BLaER1 treated with 17β-estradiol and CSF1 and Interleukin-3, amounts not matched to agents 10 nM and 100 nM (cell line): ENCODE results near the gene DIP2C.
A peak's percentile ranks its signal among the peaks of the same experiment; 100 is the strongest.

Source experiments
- H3K27ac ChIP-seq, 11 experiments: shearing (Covaris generic); formaldehyde crosslinking; 2 replicates each; pipeline ENCODE4 v1.8.1; 2022
- H3K27me3 ChIP-seq, 11 experiments: shearing (Covaris generic); formaldehyde crosslinking; 2 replicates each; pipeline ENCODE4 v1.8.1; 2022
- H3K36me3 ChIP-seq, 11 experiments: shearing (Covaris generic); formaldehyde crosslinking; 2 replicates each; pipeline ENCODE4 v1.8.1; 2022
- H3K4me1 ChIP-seq, 10 experiments: shearing (Covaris generic); formaldehyde crosslinking; 2 replicates each; pipeline ENCODE4 v1.8.1; 2022
- H3K4me2 ChIP-seq, 11 experiments: shearing (Covaris generic); formaldehyde crosslinking; 2 replicates each; pipeline ENCODE4 v1.8.1; 2022
- H3K4me3 ChIP-seq, 10 experiments: shearing (Covaris generic); formaldehyde crosslinking; 2 replicates each; pipeline ENCODE4 v1.8.1; 2022
- H3K9ac ChIP-seq, 11 experiments: shearing (Covaris generic); formaldehyde crosslinking; 2 replicates each; pipeline ENCODE4 v1.8.1; 2022
- H3K9me3 ChIP-seq, 11 experiments: shearing (Covaris generic); formaldehyde crosslinking; replicated peaks in 1 of 11; 2 replicates each; pipeline ENCODE4 v1.8.1; 2022
- H4K20me1 ChIP-seq, 11 experiments: shearing (Covaris generic); formaldehyde crosslinking; 2 replicates each; pipeline ENCODE4 v1.8.1; 2022
- Cebpa-rat ChIP-seq, 11 experiments: shearing (Covaris generic); IDR thresholded peaks; 2 replicates each; pipeline ENCODE4 v1.8.1; 2022

DIP2C gene

GRCh38 chr10:624605-625332 lies 64.7 kb downstream of the DIP2C start:
- TF ChIP-seq Cebpa-rat (IDR thresholded peaks at IDR 0.05), result no peak
- H3K4me2 ChIP-seq, result peak overlapping the region; percentile 62 to 94 (median 79)
- H3K9ac ChIP-seq, result peak overlapping the region in 10 of 11 experiments; percentile 12 to 46 (median 29); a peak in 9 of 22 replicates
- H4K20me1 ChIP-seq, result peaks cover 33 to 98% (median 93%) of the 10 kb centered on the region in 11 experiments; a peak in 21 of 22 replicates
- peaks cover 0 to 97% (median 16%) of the 10 kb centered on the region in 11 experiments; a peak in 14 of 22 replicates for H3K27me3 ChIP-seq
- H3K4me1 ChIP-seq, result peaks cover 60 to 93% (median 75%) of the 10 kb centered on the region in 10 experiments
- H3K36me3 ChIP-seq, result no peaks in the 10 kb centered on the region
- peak overlapping the region in 9 of 11 experiments; percentile 31 to 70 (median 48); a peak in 13 of 22 replicates for H3K27ac ChIP-seq
- H3K9me3 ChIP-seq, result no peaks in the 10 kb centered on the region
- H3K4me3 ChIP-seq, result no peak overlapping the region

DNA sequence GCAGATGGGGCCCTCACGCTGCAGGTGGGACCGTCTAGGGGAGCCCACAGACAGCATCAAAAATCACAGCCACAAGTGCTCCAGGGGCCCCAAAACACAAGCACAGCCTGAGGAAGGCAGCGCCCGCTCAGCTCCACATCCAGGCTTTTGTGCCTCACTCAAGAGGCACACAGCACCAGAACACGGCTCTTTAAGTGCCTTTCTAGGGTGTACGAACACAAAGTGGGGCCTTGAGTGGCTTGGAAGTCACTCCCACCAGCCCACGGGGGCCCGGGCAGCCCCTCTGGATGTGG lies 65.2 kb downstream of the DIP2C start:
- H3K27ac ChIP-seq, result peak overlapping the region in 2 of 11 experiments; percentile 22 to 62; a peak in 3 of 22 replicates
- no peaks in the 10 kb centered on the region for H3K9me3 ChIP-seq
- no peaks in the 10 kb centered on the region for H3K36me3 ChIP-seq
- no peak for TF ChIP-seq Cebpa-rat (IDR thresholded peaks at IDR 0.05)
- H3K9ac ChIP-seq, result peak overlapping the region in 2 of 11 experiments; percentile 13 to 21; a peak in 3 of 22 replicates
- peaks cover 0 to 97% (median 16%) of the 10 kb centered on the region in 11 experiments; a peak in 14 of 22 replicates for H3K27me3 ChIP-seq
- peak overlapping the region; percentile 62 to 94 (median 79) for H3K4me2 ChIP-seq
- peaks cover 37 to 98% (median 93%) of the 10 kb centered on the region in 11 experiments; a peak in 21 of 22 replicates for H4K20me1 ChIP-seq
- no peak overlapping the region for H3K4me3 ChIP-seq
- H3K4me1 ChIP-seq, result peaks cover 58 to 92% (median 74%) of the 10 kb centered on the region in 10 experiments

GRCh38 chr10:623477-624311 lies 65.8 kb downstream of the DIP2C start:
- TF ChIP-seq Cebpa-rat (IDR thresholded peaks at IDR 0.05), result no peak
- H4K20me1 ChIP-seq, result peaks cover 41 to 98% (median 93%) of the 10 kb centered on the region in 11 experiments; a peak in 21 of 22 replicates
- peaks cover 52 to 86% (median 68%) of the 10 kb centered on the region in 10 experiments for H3K4me1 ChIP-seq
- H3K27ac ChIP-seq, result no peak overlapping the region
- no peak overlapping the region for H3K4me3 ChIP-seq
- H3K9me3 ChIP-seq, result no peaks in the 10 kb centered on the region
- no peaks in the 10 kb centered on the region for H3K36me3 ChIP-seq
- peaks cover under 1 to 97% (median 22%) of the 10 kb centered on the region in 11 experiments; a peak in 16 of 22 replicates for H3K27me3 ChIP-seq
- H3K9ac ChIP-seq, result no peak overlapping the region
- peak overlapping the region in 10 of 11 experiments; percentile 62 to 94 (median 78); a peak in 17 of 22 replicates for H3K4me2 ChIP-seq

GRCh38 chr10:623014-623413 lies 66.5 kb downstream of the DIP2C start:
- Histone ChIP-seq H3K27me3 (peaks cover 6 to 97% (median 25%) of the 10 kb centered on the region in 11 experiments; a peak in 17 of 22 replicates), H3K36me3 (no peaks in the 10 kb centered on the region), H3K27ac (no peak overlapping the region), H4K20me1 (peaks cover 47 to 98% (median 95%) of the 10 kb centered on the region in 11 experiments; a peak in 21 of 22 replicates), H3K4me2 (peak overlapping the region in 5 of 11 experiments; percentile 4 to 44 (median 32); a peak in 6 of 22 replicates), H3K4me1 (peaks cover 46 to 83% (median 62%) of the 10 kb centered on the region in 10 experiments), H3K4me3 (no peak overlapping the region), H3K9ac (no peak overlapping the region), H3K9me3 (no peaks in the 10 kb centered on the region)
- TF ChIP-seq Cebpa-rat (IDR thresholded peaks at IDR 0.05), result no peak

- Histone ChIP-seq H4K20me1 (peaks cover 51 to 98% (median 95%) of the 10 kb centered on the region in 11 experiments; a peak in 21 of 22 replicates), H3K27ac (no peak overlapping the region), H3K36me3 (no peaks in the 10 kb centered on the region), H3K4me3 (no peak overlapping the region), H3K4me1 (peaks cover 43 to 76% (median 56%) of the 10 kb centered on the region in 10 experiments), H3K9ac (no peak overlapping the region), H3K9me3 (no peaks in the 10 kb centered on the region), H3K4me2 (peak overlapping the region in 6 of 11 experiments; percentile 4 to 82 (median 74); a peak in 8 of 22 replicates), H3K27me3 (peaks cover 6 to 97% (median 25%) of the 10 kb centered on the region in 11 experiments; a peak in 17 of 22 replicates)
- no peak for TF ChIP-seq Cebpa-rat (IDR thresholded peaks at IDR 0.05)
Measured at GRCh38 chr10:621981-622740, 67.3 kb downstream of the DIP2C start.

- peaks cover 54 to 98% (median 95%) of the 10 kb centered on the region in 11 experiments; a peak in 21 of 22 replicates for H4K20me1 ChIP-seq
- no peak overlapping the region for H3K4me3 ChIP-seq
- peak overlapping the region in 9 of 11 experiments; percentile 58 to 82 (median 74); a peak in 17 of 22 replicates for H3K4me2 ChIP-seq
- TF ChIP-seq Cebpa-rat (IDR thresholded peaks at IDR 0.05), result no peak
- H3K4me1 ChIP-seq, result peaks cover 42 to 70% (median 55%) of the 10 kb centered on the region in 10 experiments
- no peak overlapping the region for H3K9ac ChIP-seq
- H3K36me3 ChIP-seq, result no peaks in the 10 kb centered on the region
- H3K27ac ChIP-seq, result no peak overlapping the region
- H3K9me3 ChIP-seq, result no peaks in the 10 kb centered on the region
- peaks cover 6 to 97% (median 25%) of the 10 kb centered on the region in 11 experiments; a peak in 17 of 22 replicates for H3K27me3 ChIP-seq
Measured at GRCh38 chr10:621513-621912, 68.0 kb downstream of the DIP2C start.

DNA sequence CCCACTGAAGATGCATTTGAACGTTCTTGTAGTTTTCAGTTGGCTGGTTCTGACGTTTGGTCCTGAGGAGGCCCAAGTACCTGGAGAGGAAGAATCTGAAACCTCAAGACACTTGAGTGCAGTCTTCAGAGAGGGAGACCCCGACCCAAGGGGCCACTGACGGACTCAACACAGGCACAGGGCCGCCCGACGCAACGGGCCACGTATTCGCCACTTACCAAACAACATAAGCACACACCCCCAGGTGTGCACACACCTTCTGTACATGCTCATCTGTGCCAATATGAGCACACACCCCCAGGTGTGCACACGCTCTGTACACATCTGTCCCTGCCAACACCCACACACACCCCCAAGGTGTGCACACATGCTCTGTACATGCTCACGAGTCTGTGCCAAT lies 68.5 kb downstream of the DIP2C start:
- peaks cover 6 to 97% (median 25%) of the 10 kb centered on the region in 11 experiments; a peak in 17 of 22 replicates for H3K27me3 ChIP-seq
- H3K4me2 ChIP-seq, result peak overlapping the region; percentile 58 to 83 (median 76); a peak in 21 of 22 replicates
- H3K9ac ChIP-seq, result no peak overlapping the region
- peaks cover 59 to 98% (median 95%) of the 10 kb centered on the region in 11 experiments; a peak in 21 of 22 replicates for H4K20me1 ChIP-seq
- H3K4me3 ChIP-seq, result no peak overlapping the region
- no peaks in the 10 kb centered on the region for H3K9me3 ChIP-seq
- H3K4me1 ChIP-seq, result peaks cover 37 to 64% (median 49%) of the 10 kb centered on the region in 10 experiments
- H3K27ac ChIP-seq, result no peak overlapping the region
- no peak for TF ChIP-seq Cebpa-rat (IDR thresholded peaks at IDR 0.05)
- no peaks in the 10 kb centered on the region for H3K36me3 ChIP-seq

- H3K4me3 ChIP-seq, result no peak overlapping the region
- H3K4me2 ChIP-seq, result peak overlapping the region; percentile 58 to 83 (median 76)
- H3K9me3 ChIP-seq, result no peaks in the 10 kb centered on the region
- peaks cover 6 to 97% (median 25%) of the 10 kb centered on the region in 11 experiments; a peak in 17 of 22 replicates for H3K27me3 ChIP-seq
- H3K27ac ChIP-seq, result no peak overlapping the region
- no peak for TF ChIP-seq Cebpa-rat (IDR thresholded peaks at IDR 0.05)
- H3K9ac ChIP-seq, result 0 out of 22 replicates have a peak overlapping the region, but pooled peaks of 1 of the 11 experiments have one; percentile 22
- peaks cover 31 to 59% (median 44%) of the 10 kb centered on the region in 10 experiments for H3K4me1 ChIP-seq
- peaks cover 65 to 98% (median 95%) of the 10 kb centered on the region in 11 experiments; a peak in 21 of 22 replicates for H4K20me1 ChIP-seq
- no peaks in the 10 kb centered on the region for H3K36me3 ChIP-seq
Measured at GRCh38 chr10:620417-620816, 69.1 kb downstream of the DIP2C start.
